Esophagus squamous epithelium (tissue), 4 donors: ENCODE results near the gene FAM107B.

Source experiments
- CTCF ChIP-seq, 6 experiments: fragments of 450-650 bp in 4 of 6; fragments of 200-600 bp in 2 of 6; sonication (generic) in 2 of 6; IDR thresholded peaks; one replicate each; pipeline ENCODE4 v1.5.1; 2016 to 2019; ENCODE audit warnings: antibody characterized with exemption in 6 of 6, mild to moderate bottlenecking in 4 of 6, moderate library complexity in 4 of 6
- POLR2A ChIP-seq, 4 donors: fragments of 450-650 bp; IDR thresholded peaks; one replicate each; pipeline ENCODE4 v1.6.1; 2017; ENCODE audit warnings: antibody characterized with exemption in 4 of 4, mild to moderate bottlenecking in 4 of 4, moderate library complexity in 3 of 4

GRCh38 chr10:14757394-14757793 lies 17.3 kb downstream of the FAM107B start:
- TF ChIP-seq CTCF (IDR thresholded peaks at IDR 0.05) (no peak), POLR2A (IDR thresholded peaks at IDR 0.05) (no peak)
